Brain microvascular endothelial cell (primary cell): ENCODE results near the gene FRMPD3.

ENCODE experiments used
- DNase-seq: peaks from one replicate; pipeline ENCODE4 v3.0.0-alpha.2; 2020
- H3K27ac ChIP-seq: fragments of 250-450 bp; sonication (Bioruptor Pico); 2 replicates; pipeline ENCODE4 v1.5.1; 2020; ENCODE audit warnings: mild to moderate bottlenecking, moderate library complexity
- H3K27me3 ChIP-seq: fragments of 250-450 bp; sonication (Bioruptor Pico); replicated peaks from 2 replicates; pipeline ENCODE4 v1.5.1; 2020; ENCODE audit warnings: mild to moderate bottlenecking
- H3K36me3 ChIP-seq: fragments of 250-450 bp; sonication (Bioruptor Pico); replicated peaks from 2 replicates; pipeline ENCODE4 v1.5.1; 2020; ENCODE audit warnings: mild to moderate bottlenecking
- H3K4me3 ChIP-seq: 2 replicates; pipeline ENCODE4 v1.5.1; 2011; ENCODE audit warnings: low read depth, mild to moderate bottlenecking, control low read depth, low read length, moderate library complexity
- in situ Hi-C: cut with HindIII; loops from 2 replicates; pipeline ENCODE4 v1.10.0; 2017; ENCODE audit warnings: low sequenced_read_pairs, low pct_ligation_motif_present
- TF ChIP-seq, protein P1 (sequence below): IDR thresholded peaks from 2 replicates; pipeline ENCODE4 v1.5.1; 2011; ENCODE audit warnings: low read depth, mild to moderate bottlenecking, moderate library complexity, low read length, control low read depth, inconsistent platforms; ENCODE audit errors: missing control alignments

FRMPD3 gene

DNA sequence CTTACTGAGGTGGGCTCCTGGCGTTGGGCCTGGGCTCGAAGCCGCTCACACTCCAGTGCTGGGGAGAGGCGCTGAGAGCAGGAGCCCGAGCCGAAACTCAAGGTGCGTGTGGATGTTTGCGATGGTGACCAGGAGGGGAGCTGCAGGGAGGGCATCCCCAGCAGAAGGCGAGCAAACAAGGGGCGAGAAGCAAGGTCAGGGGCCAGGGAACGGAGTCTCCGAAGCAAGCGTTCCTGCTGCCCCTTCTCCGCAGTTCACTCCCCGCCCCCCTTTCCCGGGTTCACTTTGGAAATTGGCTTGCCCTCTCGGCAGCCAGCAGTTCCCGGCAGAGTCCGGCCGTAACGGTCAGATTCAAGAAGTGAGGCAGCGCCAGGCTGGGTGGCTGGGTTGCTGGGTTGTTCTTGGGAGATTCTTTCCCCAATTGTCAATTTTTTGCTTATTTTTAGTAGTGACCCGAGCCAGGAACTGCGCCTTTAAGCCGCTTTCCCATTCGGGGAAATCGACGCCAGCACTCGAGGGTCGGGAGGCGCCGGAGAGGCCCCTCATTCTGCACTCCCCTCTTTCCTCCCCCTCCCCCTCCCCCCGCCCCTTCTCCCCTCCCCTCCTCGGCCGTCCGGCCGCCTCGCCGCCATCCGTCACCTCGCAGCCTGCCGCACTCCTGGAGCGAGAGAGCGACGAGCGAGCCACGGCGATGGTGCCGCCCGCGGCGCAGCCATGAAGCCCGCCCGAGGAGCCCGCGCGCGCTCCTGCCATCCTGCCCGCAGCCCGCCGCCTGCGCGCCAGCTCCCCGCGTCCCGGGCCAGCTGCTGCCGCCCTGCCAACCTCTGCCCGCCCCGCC, at the start of gene FRMPD3:
FRMPD3 (plus strand) TSS at position 655 of the 838 bp plus-strand sequence. CDS start 76,937 bp downstream, outside the sequence.
- Histone ChIP-seq H3K36me3 (no peaks in the 10 kb centered on the region), H3K27me3 (peaks cover 23% of the 10 kb centered on the region), H3K27ac (no peak within 1 kb of the TSS), H3K4me3 (peak within 1 kb of the TSS; percentile 30)
- no peak for DNase-seq
- in situ Hi-C loops: no loop called here
- TF ChIP-seq, protein P1, sequence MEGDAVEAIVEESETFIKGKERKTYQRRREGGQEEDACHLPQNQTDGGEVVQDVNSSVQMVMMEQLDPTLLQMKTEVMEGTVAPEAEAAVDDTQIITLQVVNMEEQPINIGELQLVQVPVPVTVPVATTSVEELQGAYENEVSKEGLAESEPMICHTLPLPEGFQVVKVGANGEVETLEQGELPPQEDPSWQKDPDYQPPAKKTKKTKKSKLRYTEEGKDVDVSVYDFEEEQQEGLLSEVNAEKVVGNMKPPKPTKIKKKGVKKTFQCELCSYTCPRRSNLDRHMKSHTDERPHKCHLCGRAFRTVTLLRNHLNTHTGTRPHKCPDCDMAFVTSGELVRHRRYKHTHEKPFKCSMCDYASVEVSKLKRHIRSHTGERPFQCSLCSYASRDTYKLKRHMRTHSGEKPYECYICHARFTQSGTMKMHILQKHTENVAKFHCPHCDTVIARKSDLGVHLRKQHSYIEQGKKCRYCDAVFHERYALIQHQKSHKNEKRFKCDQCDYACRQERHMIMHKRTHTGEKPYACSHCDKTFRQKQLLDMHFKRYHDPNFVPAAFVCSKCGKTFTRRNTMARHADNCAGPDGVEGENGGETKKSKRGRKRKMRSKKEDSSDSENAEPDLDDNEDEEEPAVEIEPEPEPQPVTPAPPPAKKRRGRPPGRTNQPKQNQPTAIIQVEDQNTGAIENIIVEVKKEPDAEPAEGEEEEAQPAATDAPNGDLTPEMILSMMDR: peak; percentile 30

DNA sequence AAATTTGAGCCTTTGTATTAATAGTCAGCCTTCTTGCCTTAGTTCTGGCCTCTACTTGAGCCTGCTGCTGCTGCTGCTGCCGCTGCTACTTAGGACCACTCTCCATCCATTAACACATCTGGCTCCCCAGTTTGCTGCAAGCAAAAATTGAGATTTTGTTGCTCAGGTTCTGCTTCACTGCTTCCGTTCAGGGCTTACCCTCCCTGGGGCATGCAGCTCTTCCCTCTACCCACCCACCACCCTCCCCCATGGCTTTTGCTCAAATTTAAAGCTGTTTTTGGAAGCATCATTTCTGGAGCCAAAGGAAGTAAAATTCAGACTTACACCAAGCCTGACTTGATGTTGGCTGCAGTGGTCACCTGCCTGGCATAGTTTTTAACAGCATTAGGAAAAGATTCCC, 28.9 kb upstream of the FRMPD3 start:
- TF ChIP-seq, protein P1: no peak
- Histone ChIP-seq H3K4me3 (no peak overlapping the region), H3K36me3 (no peaks in the 10 kb centered on the region), H3K27me3 (no peaks in the 10 kb centered on the region), H3K27ac (no peak overlapping the region)
- in situ Hi-C loops: no loop called here
- DNase-seq: no peak

DNA sequence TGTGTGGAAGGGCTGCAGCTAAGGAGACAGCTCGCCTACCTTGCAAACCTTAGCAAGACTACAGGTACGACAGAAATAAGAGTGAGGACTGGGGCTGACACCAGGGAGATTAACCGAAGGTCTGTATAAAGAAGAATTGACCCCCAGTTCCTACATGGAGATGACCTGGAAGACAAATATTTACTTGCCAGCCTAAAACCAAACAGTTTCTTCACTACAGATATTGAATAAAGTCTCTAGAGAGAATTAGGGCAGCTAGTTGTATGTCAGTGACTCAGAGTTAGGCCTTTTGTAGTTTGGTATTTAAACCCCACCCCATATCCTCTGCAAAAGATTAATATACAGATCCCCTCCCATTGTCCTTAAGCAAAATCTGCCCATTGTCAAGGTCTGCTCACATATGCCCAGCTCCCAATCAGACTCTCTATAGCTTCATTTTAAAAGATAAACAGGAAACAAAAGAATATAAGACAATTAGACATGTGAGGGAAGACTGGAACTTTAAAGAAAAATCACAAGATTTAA, 28.1 kb upstream of the FRMPD3 start:
- Histone ChIP-seq H3K4me3 (no peak overlapping the region), H3K27me3 (no peaks in the 10 kb centered on the region), H3K27ac (no peak overlapping the region), H3K36me3 (no peaks in the 10 kb centered on the region)
- in situ Hi-C loops: no loop called here
- TF ChIP-seq, protein P1: no peak
- no peak for DNase-seq

DNA sequence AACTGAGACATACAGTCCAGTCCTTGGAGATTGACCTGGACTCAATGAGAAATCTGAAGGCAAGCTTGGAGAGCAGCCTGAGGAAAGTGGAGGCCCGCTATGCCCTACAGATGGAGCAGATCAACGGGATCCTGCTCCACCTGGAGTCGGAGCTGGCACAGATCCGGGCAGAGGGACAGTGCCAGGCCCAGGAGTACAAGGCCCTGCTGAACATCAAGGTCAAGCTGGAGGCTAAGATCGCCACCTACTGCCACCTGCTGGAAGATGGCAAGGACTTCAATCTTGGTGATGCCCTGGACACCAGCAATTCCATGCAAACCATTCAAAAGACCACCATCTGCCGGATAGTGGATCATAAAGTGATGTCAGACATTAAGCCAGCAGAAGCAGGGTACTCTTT, 20.4 kb upstream of the FRMPD3 start:
- Histone ChIP-seq H3K36me3 (no peaks in the 10 kb centered on the region), H3K27me3 (no peaks in the 10 kb centered on the region), H3K27ac (no peak overlapping the region), H3K4me3 (no peak overlapping the region)
- in situ Hi-C loops: no loop called here
- DNase-seq: no peak
- TF ChIP-seq, protein P1: peak; percentile 54

DNA sequence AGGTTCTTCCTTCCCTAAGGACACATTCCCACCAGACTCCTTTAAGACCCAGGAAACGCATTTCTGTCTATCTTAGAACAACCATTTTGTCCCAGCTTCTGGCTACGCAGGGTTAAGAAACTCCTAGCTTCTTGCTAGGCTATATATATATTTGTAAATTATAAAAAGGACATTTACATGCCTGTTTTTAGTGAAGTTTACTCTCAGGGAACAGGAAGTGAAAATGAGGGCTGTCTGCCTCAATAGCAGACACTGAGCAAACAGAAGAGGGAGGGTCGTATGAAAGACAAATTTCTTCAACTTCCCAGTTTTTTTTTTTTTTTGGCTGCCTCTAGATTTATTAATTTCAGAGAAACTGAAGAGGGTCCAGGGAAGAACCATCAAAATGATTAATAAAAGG, 9.3 kb upstream of the FRMPD3 start:
- Histone ChIP-seq H3K4me3 (no peak overlapping the region), H3K27ac (no peak overlapping the region), H3K27me3 (peaks cover 1% of the 10 kb centered on the region), H3K36me3 (no peaks in the 10 kb centered on the region)
- TF ChIP-seq, protein P1: no peak
- in situ Hi-C loops: no loop called here
- no peak for DNase-seq

DNA sequence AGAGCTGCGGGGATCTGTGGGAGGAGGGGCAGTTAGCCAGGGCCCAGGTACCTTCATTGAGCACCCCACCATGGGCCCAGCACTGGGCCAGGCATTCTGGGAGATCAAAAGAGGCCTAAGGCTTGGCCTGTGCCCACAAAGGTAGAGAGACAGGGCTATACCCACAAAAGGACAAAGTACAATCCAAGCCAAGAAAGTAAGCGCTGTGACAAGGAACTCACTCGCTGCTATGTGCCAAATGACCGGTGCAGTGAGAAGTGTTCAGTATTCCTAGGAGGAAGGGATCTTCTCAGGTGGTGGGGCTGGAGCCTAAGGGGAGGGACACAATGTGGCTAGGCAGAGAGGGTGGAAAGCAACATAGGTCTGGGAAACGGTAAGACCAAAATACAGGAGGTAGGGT, 8.8 kb upstream of the FRMPD3 start:
- no peak for DNase-seq
- TF ChIP-seq, protein P1: no peak
- H3K4me3 ChIP-seq: no peak overlapping the region
- in situ Hi-C loops: no loop called here
- no peaks in the 10 kb centered on the region for H3K36me3 ChIP-seq
- no peak overlapping the region for H3K27ac ChIP-seq
- H3K27me3 ChIP-seq: peaks cover 1% of the 10 kb centered on the region
